Measurements from ENCODE around the gene COPS9.

The COPS9 gene

GRCh38 chr2:240147911-240148587 is 11.9 kb upstream of the COPS9 start:
- DNase-seq (ENCODE audit: low read depth, low spot score) = no peak

GRCh38 chr2:240147382-240147781 is 11.3 kb upstream of the COPS9 start:
- DNase-seq (ENCODE audit: low read depth, low spot score) = no peak

DNA sequence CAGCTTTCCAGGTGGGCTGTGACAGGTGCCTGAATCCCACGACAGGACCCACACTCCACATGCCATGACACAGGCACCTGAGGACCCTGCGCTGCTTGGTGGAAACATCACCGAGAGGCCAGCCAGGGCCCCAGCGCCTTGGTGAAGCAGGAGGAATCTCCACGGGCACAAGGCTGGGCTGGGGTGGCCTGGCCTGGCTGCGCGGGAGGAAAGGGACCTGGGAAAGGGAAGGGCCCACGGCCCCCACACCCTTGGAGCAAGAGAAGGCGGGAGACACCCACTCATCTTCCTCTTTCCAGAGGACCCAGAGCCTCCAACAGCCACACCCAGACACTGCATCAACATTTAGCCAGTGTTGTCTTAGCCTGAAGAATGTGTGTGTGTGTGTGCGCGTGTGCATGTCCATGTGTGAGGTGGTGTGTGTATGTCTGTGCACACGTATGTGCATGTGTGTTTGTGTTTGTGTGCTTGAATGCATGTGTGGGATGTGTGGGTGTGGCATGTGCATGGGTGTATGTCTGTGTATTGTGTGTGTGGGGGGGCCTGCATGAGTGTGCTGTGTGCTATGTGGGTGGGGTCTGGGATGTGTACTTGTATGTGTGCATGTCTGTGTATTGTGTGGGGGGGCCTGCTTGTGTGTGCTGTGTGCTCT is 10.6 kb upstream of the COPS9 start:
- DNase-seq (ENCODE audit: low read depth, low spot score) = no peak

DNA sequence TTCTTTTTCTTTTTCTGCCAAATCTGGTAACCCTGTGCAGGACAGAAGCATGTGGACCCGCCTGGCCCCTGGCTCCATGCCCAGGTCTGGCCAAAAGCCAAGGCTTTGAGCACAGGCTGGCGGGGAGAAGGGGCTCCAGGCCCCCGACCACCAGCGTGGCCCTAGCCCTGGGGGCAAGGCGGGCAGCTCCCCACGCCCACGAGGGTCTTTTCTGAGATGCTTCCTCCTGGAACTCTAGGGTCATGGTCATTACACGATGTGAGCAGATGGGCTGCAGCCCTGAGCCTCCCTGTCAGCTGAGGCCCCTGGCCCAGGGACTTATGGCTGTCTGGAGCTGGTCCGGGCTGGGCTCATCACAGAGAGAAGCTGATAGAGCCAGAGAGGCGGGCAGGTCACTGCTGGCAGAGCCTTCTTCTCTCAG is 10.0 kb upstream of the COPS9 start:
- DNase-seq (ENCODE audit: low read depth, low spot score) = no peak

DNA sequence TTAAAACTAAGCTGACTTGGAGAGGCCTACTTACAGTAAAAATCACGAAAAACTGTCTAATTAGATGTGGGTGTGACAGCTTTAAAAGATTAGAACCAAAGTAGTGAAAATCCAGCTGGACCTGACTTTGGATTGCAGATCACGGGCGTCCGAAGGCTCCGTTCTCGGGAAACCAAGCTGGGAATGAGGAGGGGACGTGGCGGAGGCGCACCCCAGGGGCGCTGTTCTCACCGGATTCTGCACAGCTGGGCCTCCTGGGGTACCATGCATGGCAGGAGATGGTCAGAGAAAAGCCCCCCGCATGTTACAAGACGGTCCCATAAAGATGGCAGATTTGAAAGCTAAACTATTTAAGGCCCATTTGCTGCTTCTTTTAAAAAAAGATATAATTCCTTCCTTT is 9.4 kb upstream of the COPS9 start:
- no peak for DNase-seq (ENCODE audit: low read depth, low spot score)

DNA sequence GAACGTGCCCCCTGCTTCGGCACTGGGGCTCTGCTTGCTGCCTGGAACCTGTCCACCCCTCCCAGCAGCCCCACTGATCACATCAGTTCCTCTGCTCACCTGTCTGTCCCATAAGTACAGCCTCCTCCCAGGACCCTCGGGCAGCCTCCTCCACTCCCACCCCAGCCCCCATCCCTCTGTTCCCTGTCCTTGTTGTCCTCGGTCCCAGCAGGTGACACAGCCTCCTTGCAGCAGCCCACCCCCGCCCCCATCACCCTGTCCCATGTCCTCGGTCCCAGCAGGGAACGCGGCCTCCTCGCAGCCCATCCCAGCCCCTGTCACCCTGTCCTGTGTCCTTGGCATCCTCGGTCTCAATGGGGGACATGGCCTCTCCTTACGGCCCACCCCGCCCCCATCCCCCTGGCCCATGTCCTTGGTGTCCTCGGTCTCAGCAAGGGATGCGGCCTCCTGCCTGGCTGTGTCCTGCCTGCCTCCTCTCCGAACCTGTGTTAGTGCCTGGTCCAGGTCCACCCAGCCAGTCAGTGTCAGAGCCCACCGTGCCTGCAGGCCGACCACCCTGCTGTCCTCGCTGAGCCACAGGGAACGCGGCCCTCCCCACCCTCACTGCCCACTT is 8.7 kb upstream of the COPS9 start:
- DNase-seq (ENCODE audit: low read depth, low spot score) = no peak

DNA sequence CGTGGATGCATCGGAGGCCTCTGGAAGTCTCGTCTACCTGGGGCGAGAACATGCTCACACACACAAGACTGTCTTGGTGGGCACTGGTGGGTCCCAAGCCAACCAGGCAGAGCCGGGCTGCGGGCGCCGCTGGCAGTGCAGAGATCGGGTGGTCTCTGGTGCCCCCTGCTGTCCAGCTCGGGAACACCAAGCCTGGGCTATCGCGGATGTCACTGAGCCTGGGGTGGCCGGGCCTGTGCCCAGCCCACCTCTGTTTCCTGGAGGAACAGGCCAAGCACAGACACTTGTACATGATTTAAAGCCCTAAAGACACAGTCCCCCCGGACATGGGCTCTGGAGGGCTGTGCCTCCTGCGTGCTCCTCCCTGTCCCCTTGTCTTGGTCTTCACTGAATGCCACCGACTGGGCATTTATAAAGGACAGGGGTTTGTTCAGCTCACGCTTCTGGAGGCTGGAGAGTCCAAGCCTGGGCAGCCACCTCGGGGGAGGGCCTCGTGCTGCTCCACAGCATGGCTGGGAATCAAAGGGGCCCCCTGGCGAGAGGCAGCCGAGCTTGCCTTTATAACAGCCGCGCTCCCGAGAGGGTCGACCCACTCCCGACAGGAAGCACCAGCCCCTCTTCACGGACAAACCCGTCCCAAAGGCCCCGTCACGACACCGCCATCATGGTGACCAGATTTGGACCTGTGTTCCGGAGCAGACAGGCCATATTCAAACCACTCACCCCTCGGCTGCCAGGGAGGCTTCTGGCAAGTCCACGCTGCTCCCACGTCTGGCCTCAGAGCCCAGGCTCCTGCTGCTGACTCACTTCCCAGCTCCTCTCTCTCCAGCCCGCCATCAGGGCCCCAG is 7.9 kb upstream of the COPS9 start:
- no peak for DNase-seq (ENCODE audit: low read depth, low spot score)

GRCh38 chr2:240143276-240143675 is 7.2 kb upstream of the COPS9 start:
- DNase-seq (ENCODE audit: low read depth, low spot score) = no peak

DNA sequence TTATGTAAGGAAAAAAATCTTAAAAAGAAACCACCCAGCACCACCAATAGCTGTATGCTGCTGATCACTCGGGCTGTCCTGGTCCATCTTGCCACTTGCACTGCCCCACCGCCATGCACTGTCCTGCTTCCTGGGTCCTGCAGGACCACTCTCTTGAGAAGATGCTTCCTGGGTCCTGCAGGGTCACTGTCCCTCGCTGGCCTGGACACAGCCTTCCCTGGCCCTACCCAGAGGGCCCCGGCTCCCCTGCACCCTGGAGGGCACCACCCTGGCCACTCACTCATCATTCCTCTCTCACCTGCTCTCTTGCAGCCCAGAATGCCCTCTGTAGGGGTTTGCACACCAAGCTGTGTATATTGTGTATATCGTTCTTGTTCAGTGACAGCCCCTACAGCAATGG is 6.8 kb upstream of the COPS9 start:
- DNase-seq (ENCODE audit: low read depth, low spot score) = no peak

- no peak for DNase-seq (ENCODE audit: low read depth, low spot score)
These were observed 6.2 kb upstream of the COPS9 start for GRCh38 chr2:240142256-240142775.

- no peak for DNase-seq (ENCODE audit: low read depth, low spot score)
These were observed 5.6 kb upstream of the COPS9 start for GRCh38 chr2:240141736-240142135.

DNA sequence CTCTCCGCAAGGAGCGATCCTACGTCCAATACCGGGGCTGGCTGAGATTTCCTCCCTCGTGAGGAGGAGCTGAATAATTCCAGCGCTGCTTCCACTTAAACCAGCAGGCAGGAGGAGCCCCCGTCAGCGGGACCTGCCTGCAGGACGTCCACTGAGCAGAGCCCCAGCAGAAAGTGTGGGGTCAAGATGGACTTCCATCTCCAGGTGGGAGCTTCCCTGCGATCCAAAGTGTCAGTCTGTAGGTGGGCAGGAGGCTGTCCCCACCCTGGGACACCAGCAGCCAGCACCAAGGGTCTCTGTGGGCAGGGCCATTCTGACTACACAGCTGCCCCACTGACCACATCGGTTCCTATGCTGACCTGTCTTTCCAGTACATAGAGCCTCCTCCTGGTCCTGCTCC is 4.8 kb upstream of the COPS9 start:
- no peak for DNase-seq (ENCODE audit: low read depth, low spot score)

DNA sequence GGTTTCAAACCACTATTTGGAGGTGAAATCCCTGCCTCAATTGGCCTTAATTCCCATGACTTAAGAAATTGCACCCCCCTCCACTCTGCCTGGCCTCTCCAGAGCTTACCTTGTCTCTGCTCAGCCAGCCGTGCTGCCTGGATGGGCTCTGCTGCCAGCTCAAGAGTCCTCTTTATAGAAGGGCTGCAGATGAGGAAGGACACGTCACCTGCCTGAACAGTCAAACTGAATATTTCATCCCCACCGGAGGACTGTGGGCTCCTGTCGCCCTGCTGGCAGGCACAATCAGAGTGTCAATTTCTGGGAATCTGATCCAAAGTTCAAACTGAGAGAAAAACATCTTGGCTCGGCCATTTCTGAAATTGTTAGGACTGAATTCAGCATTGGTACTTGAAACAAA is 4.4 kb upstream of the COPS9 start, which contains the start of gene OTOS:
Gene OTOS (minus strand): TSS at position 148 of the 400 bp plus-strand sequence. CDS start 332 bp downstream, outside the sequence.
- DNase-seq (ENCODE audit: low read depth, low spot score) = no peak

DNA sequence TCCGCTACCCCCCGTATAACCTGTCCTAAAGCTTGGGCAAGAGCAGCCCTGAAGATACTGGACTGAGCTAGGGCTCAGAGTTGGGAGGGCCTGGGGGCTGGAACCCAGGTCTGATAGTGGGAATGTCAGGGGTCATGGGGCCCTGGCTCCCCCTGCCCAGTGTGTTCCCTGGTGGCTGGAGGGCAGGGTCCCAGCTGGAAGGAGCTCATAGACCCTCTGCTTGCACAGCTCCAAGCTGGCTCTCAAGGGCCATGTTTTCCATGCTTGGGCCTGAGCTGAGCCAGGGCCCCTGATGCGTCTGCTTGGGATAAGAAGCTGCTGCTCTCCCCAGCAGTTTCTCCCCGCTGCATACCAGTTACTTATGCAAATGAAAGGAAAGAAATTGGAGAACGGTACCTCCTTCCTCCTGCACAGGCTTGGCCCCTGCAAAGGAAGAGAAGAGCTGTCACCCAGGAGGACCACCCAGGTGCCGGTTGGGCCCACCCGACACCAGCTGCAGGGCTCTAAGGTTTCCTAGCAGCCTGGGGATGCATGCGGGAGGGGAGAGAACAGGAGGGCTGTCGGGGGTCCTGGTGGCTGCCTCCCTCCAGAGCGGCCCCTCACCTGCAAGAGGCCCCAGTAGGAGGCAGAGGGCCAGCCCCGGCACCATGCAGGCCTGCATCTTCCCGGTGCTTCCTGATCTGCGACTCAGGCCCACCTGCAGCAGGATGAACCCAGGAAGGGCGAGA is 3.7 kb upstream of the COPS9 start:
- DNase-seq (ENCODE audit: low read depth, low spot score) = no peak

- DNase-seq (ENCODE audit: low read depth, low spot score) = no peak
These were observed 2.9 kb upstream of the COPS9 start for GRCh38 chr2:240139011-240139441.

GRCh38 chr2:240138254-240138984 is 2.3 kb upstream of the COPS9 start:
- no peak for DNase-seq (ENCODE audit: low read depth, low spot score)

DNA sequence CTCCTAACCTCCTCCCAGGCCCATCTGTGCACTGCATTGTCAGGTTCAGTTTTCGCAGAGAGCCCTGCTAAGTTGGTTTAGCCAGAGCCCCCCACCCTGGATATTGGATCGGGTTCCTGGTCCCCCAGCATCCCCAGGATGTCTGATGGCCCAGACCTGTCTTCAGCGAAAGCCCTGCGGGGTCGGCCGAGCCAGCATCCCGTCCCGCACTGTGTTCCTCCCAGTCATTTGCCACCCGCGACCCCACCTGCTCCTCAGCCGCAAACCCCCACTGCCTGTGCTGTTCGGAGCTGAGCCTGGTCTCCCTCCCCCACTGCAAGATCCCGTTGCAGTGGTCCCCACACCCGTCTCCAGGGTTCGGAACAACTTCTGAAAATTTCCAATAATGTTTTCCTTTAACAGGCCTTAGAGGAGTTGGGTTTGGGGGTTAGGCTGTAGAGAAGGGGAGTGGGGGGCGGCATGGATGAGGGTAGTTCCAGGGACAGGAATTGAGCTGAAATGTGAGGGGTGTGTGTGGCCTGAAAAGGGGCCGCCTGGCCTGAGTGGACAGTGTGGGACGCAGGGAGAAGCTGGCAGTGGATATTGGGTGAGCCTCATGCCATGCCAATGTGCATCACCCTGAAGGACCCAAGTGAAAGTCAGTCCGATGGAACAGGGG is 1.6 kb upstream of the COPS9 start:
- no peak for DNase-seq (ENCODE audit: low read depth, low spot score)

DNA sequence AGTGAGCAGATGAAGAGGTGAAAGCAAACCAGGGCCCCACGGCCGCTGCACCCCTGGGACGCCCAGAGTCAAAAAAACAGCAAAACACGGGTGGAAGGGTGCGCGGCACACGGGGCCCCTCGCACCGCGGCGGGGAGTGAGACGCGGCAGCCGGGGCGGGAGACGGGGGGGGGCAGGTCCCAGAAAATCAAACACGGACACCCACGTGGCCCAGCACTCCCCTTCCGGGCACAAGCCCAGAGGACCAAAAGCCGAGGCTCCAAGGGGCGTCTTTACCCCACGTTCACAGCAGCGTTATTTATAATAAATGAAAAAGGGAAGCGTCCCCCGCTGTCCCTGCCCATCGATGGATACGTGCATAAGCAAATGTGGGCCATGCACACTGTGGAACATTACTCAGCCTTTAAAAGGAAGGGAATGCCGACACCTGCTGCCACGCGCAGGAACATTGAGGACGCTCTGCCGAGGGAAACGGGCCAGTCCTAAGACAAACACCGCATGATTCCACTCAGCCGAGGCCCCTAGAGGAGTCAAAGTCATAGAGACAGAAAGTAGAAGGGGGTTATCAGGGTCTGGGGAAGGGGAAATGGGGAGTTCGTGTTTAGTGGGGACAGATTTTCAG is 677 bp upstream of the COPS9 start:
- DNase-seq (ENCODE audit: low read depth, low spot score) = no peak

GRCh38 chr2:240135706-240136012 is 446 bp downstream of the COPS9 start:
- DNase-seq (ENCODE audit: low read depth, low spot score) = no peak
